GM12878 (cell line): Measurements from ENCODE around the gene ULK4. TPM values are rescaled to one million over a fixed set of nuclear protein-coding genes. Genes with fewer than 3 reads are reported as not detected.

Source experiments
- ATAC-seq: fragments of 200-7000 bp; cut with Tn5 transposase; 3 replicates; pipeline ENCODE4 v1.9.1; 2020; ENCODE audit warnings: mild to moderate bottlenecking, moderate library complexity
- BruUV-seq: library from RNA; stranded (reverse); fragments of 400-500 nt; replicated peaks from 2 replicates; lab custom pipeline; 2021; lab: Mats Ljungman, UMichigan
- CTCF ChIA-PET: fragments of 300-600 bp; sonication (Branson Sonifier 250); formaldehyde crosslinking; extraction: SDS; loops from one replicate; lab custom pipeline; 2021; ENCODE audit warnings: inconsistent platforms; lab: Yijun Ruan, JAX
- POLR2A ChIA-PET: fragments of 350-600 bp; formaldehyde crosslinking; extraction: SDS; loops from one replicate; lab custom pipeline; 2021; ENCODE audit warnings: inconsistent platforms; lab: Charles Lee
- RAD21 ChIA-PET: fragments of 300-600 bp; sonication (Branson Sonifier 250); formaldehyde crosslinking; loops from one replicate; lab custom pipeline; 2023; ENCODE audit warnings: antibody characterized with exemption; ENCODE audit not compliant: unreplicated experiment; lab: Charles Lee
- SMC1A ChIA-PET: fragments of 300-600 bp; sonication (Branson Sonifier 250); formaldehyde crosslinking; loops from one replicate; lab custom pipeline; 2023; ENCODE audit not compliant: unreplicated experiment, uncharacterized antibody; lab: Charles Lee
- DNase-seq: peaks from one replicate; pipeline ENCODE4 v3.0.0-alpha.2; 2011; ENCODE audit warnings: low read depth, low spot score
- FAIRE-seq: peaks from 3 replicates; lab custom pipeline; 2011; peaks lifted over from hg19 to GRCh38; lab: Jason Lieb, UNC
- H2AFZ ChIP-seq: 2 replicates; pipeline ENCODE4 v1.6.0; 2011; ENCODE audit warnings: low read depth, low read length, control low read depth; ENCODE audit not compliant: control insufficient read depth
- H3K27ac ChIP-seq: 2 replicates; pipeline ENCODE4 v1.5.1; 2011; ENCODE audit warnings: control low read depth; ENCODE audit not compliant: control insufficient read depth, insufficient read depth
- H3K27me3 ChIP-seq, 2 experiments: replicated peaks in 1 of 2; 2 replicates each; pipeline versions ENCODE4 v1.6.0 to v1.6.1; 2011; ENCODE audit warnings: low read length in 1 of 2; ENCODE audit not compliant: control insufficient read depth in 2 of 2, insufficient read depth in 2 of 2
- H3K36me3 ChIP-seq, 2 experiments: 2 replicates each; pipeline ENCODE4 v1.5.1; 2011; ENCODE audit warnings: low read length in 1 of 2; ENCODE audit not compliant: control insufficient read depth in 2 of 2, insufficient read depth in 2 of 2
- H3K4me1 ChIP-seq: 2 replicates; pipeline ENCODE4 v1.6.1; 2011; ENCODE audit warnings: mild to moderate bottlenecking, low read length, moderate library complexity, mixed read lengths; ENCODE audit not compliant: control insufficient read depth, insufficient read depth
- H3K4me2 ChIP-seq: 2 replicates; pipeline ENCODE4 v1.6.0; 2011; ENCODE audit warnings: control low read depth; ENCODE audit not compliant: control insufficient read depth, insufficient read depth
- H3K4me3 ChIP-seq: fragments of 200-600 bp; sonication (generic); 2 replicates; pipeline ENCODE4 v1.5.1; 2016
- H3K79me2 ChIP-seq: 2 replicates; pipeline ENCODE4 v1.6.0; 2011; ENCODE audit warnings: low read length; ENCODE audit not compliant: control insufficient read depth, insufficient read depth
- H3K9ac ChIP-seq: 2 replicates; pipeline ENCODE4 v1.8.0; 2011; ENCODE audit warnings: low read length, control low read depth, mixed read lengths; ENCODE audit not compliant: control insufficient read depth, insufficient read depth
- H3K9me3 ChIP-seq: replicated peaks from 3 replicates; pipeline ENCODE4 v1.5.1; 2011; ENCODE audit warnings: mild to moderate bottlenecking, low read length; ENCODE audit not compliant: control insufficient read depth, insufficient read depth
- H4K20me1 ChIP-seq: 2 replicates; pipeline ENCODE4 v1.6.0; 2011; ENCODE audit not compliant: control insufficient read depth, insufficient read depth
- BCLAF1 ChIP-seq: fragments of 450-650 bp; IDR thresholded peaks from 2 replicates; pipeline ENCODE4 v1.6.1; 2017; ENCODE audit warnings: antibody characterized with exemption, mild to moderate bottlenecking, moderate library complexity
- BRCA1 ChIP-seq: IDR thresholded peaks from 2 replicates; pipeline ENCODE4 v1.6.1; 2011; ENCODE audit warnings: low read depth, low read length, improper control_type of control experiment
- CEBPZ ChIP-seq: fragments of 150-350 bp; IDR thresholded peaks from 2 replicates; pipeline ENCODE4 v1.6.1; 2016; ENCODE audit warnings: low read depth, low read length
- EGR1 ChIP-seq, 2 experiments: IDR thresholded peaks; 1 replicate in 1 of 2; 2 replicates in 1 of 2; pipeline ENCODE4 v1.6.1; 2011 to 2012; ENCODE audit warnings: low read depth in 2 of 2, low read length in 2 of 2, borderline replicate concordance in 1 of 2, mild to moderate bottlenecking in 1 of 2, moderate library complexity in 1 of 2
- IRF3 ChIP-seq: fragments of 450-650 bp; IDR thresholded peaks from 2 replicates; pipeline ENCODE4 v1.6.1; 2014; ENCODE audit warnings: mild to moderate bottlenecking
- IRF4 ChIP-seq: IDR thresholded peaks from 2 replicates; pipeline ENCODE4 v1.6.1; 2011; ENCODE audit warnings: low read depth, low read length
- RFX5 ChIP-seq: IDR thresholded peaks from 2 replicates; pipeline ENCODE4 v1.6.1; 2011; ENCODE audit warnings: low read depth, low read length, improper control_type of control experiment
- SPI1 ChIP-seq: IDR thresholded peaks from 2 replicates; pipeline ENCODE4 v1.6.1; 2011; ENCODE audit warnings: low read depth, mild to moderate bottlenecking, low read length, moderate library complexity, borderline replicate concordance; ENCODE audit not compliant: insufficient read depth
- SUZ12 ChIP-seq: fragments of 200-600 bp; sonication (generic); IDR thresholded peaks from one replicate; pipeline ENCODE4 v1.6.1; 2018; ENCODE audit warnings: antibody characterized with exemption, mild to moderate bottlenecking; ENCODE audit not compliant: unreplicated experiment
- TBL1XR1 ChIP-seq: IDR thresholded peaks from 2 replicates; pipeline ENCODE4 v1.6.1; 2012; ENCODE audit warnings: low read depth, low read length, improper control_type of control experiment
- WGBS: methylation state at CpG from one replicate; pipeline ENCODE4 v1.1.6; 2016; ENCODE audit warnings: low lambda C conversion rate; ENCODE audit not compliant: insufficient replicate concordance, insufficient coverage; ENCODE audit errors: missing lambda C conversion rate; 5-methylcytosine and 5-hydroxymethylcytosine counted together
- in situ Hi-C: fragments of 300-500 bp; cut with MboI; formaldehyde crosslinking; loops from 9 replicates; pipeline ENCODE4 v1.14.3; 2018; ENCODE audit warnings: mixed read lengths
- intact Hi-C: fragments of 100-400 bp; cut with micrococcal nuclease; formaldehyde crosslinking; loops from one replicate; pipeline ENCODE4 v1.14.2; 2022; ENCODE audit not compliant: unreplicated experiment
- polyA plus RNA-seq, 11 experiments: library from polyadenylated mRNA; depleted of rRNA in 4 of 11; unstranded in 6 of 11; stranded (reverse) in 5 of 11; fragments of >200 nt; fragmentation: Nextera tagmentation in 4 of 11; fragmentation: Illumina TruSeq in 1 of 11; extraction: Ambion mirVana in 4 of 11; extraction: Trizol in 1 of 11; gene quantifications; 1 replicate in 1 of 11; 2 replicates in 10 of 11; pipeline versions ENCODE4 v1.2.1 to v1.2.3, GENCODE V29; 2011 to 2016; ENCODE audit warnings: inconsistent platforms in 2 of 11, missing spikeins in 2 of 11, low read depth in 1 of 11
- total RNA-seq, 4 experiments: library from RNA; depleted of rRNA in 3 of 4; stranded (reverse); fragments of >200 nt in 3 of 4; fragmentation: Illumina TruSeq in 1 of 4; extraction: Trizol in 1 of 4; gene quantifications; 2 replicates each; pipeline versions ENCODE4 v1.2.1 to v1.2.3, GENCODE V29; 2013 to 2021

The ULK4 gene
- total and polyA plus RNA-seq, 10 of the 15 experiments (the other 5 are each of a cell fraction or from before 2014, with no cell fraction given) = 3.5 to 7.6 (median 6.3) TPM

GRCh38 chr3:41593774-41594173, 368.1 kb downstream of the ULK4 start (continued):
- TF ChIP-seq BCLAF1 = no peak

- 50% methylated on average over 2 of the region's 2 CpGs for WGBS
- ChIA-PET RAD21 (no interaction called here), SMC1A (no interaction called here), CTCF (no interaction called here), POLR2A (interaction anchor here (0.6 kb wide), 1 partner anchor 584 kb away, joined by 3 read pairs; no protein-coding TSS in a partner anchor)
- Histone ChIP-seq H4K20me1 (no peaks in the 10 kb centered on the region), H3K36me3 (no peaks in the 10 kb centered on the region), H3K9ac (no peak overlapping the region), H2AFZ (no peak overlapping the region), H3K4me3 (no peak overlapping the region), H3K27me3 (no peaks in the 10 kb centered on the region), H3K9me3 (no peaks in the 10 kb centered on the region), H3K4me1 (no peaks in the 10 kb centered on the region), H3K27ac (no peak overlapping the region), H3K4me2 (no peak overlapping the region), H3K79me2 (no peaks in the 10 kb centered on the region)
- FAIRE-seq = no peak
- DNase-seq = no peak
- intact Hi-C loops (no loop called here), in situ Hi-C loops (no loop called here)
- ATAC-seq = no peak
- BruUV-seq = no TSS peak
- TF ChIP-seq SUZ12 (no peak), TBL1XR1 (no peak), SPI1 (no peak), IRF3 (no peak), IRF4 (no peak), CEBPZ (no peak), BCLAF1 (no peak), BRCA1 (no peak), EGR1 (IDR thresholded peaks at IDR 0.05; ENCODE audit: borderline replicate concordance in 1 of 2, low read depth in 2 of 2, low read length in 2 of 2) (no peak), RFX5 (no peak)
Measured at GRCh38 chr3:41592753-41593510, 369.0 kb downstream of the ULK4 start.
